A549 (cell line): ENCODE data around the gene NLRC3. TPM values are rescaled to one million over a fixed set of nuclear protein-coding genes. Genes with fewer than 3 reads are reported as not detected.

Experiments
- ATAC-seq, 2 experiments: fragments of 200-7000 bp in 1 of 2; fragments of >200 bp in 1 of 2; cut with Nextera tagmentation in 1 of 2; cut with Tn5 transposase in 1 of 2; 3 replicates each; pipeline versions ENCODE4 v1.8.0 to v1.9.1; 2018 to 2020; ENCODE audit warnings: mild to moderate bottlenecking in 1 of 2, moderate library complexity in 1 of 2
- CTCF ChIA-PET: fragments of 300-600 bp; sonication (Branson Sonifier 250); formaldehyde crosslinking; extraction: SDS; loops from one replicate; lab custom pipeline; 2021; ENCODE audit warnings: antibody characterized with exemption, inconsistent platforms; lab: Yijun Ruan, JAX
- POLR2A ChIA-PET: fragments of 350-600 bp; formaldehyde crosslinking; extraction: SDS; loops from one replicate; lab custom pipeline; 2021; ENCODE audit warnings: antibody characterized with exemption, inconsistent platforms; lab: Yijun Ruan, JAX
- DNase-seq, 2 experiments: peaks; one replicate each; pipeline versions ENCODE4 v3.0.0 to v3.0.0-alpha.2; 2011 to 2016; ENCODE audit warnings: low read depth in 1 of 2, low spot score in 1 of 2
- FAIRE-seq: peaks from 2 replicates; lab custom pipeline; 2011; peaks lifted over from hg19 to GRCh38; lab: Jason Lieb, UNC
- H3K27ac ChIP-seq, 2 experiments: fragments of >200 bp; sonication (Bioruptor Twin); formaldehyde crosslinking; 3 replicates each; pipeline ENCODE4 v1.5.1; 2016 to 2017
- H3K4me1 ChIP-seq: fragments of >200 bp; sonication (Bioruptor Twin); formaldehyde crosslinking; 3 replicates; pipeline ENCODE4 v1.6.1; 2016
- H3K4me2 ChIP-seq: fragments of >200 bp; sonication (Bioruptor Twin); formaldehyde crosslinking; 3 replicates; pipeline ENCODE4 v1.6.1; 2016
- H3K4me3 ChIP-seq: fragments of >200 bp; sonication (Bioruptor Twin); formaldehyde crosslinking; 3 replicates; pipeline ENCODE4 v1.5.1; 2016
- H3K9me3 ChIP-seq: fragments of >200 bp; sonication (Bioruptor Twin); formaldehyde crosslinking; 3 replicates; pipeline ENCODE4 v1.6.1; 2016
- BHLHE40 ChIP-seq: IDR thresholded peaks from 2 replicates; pipeline ENCODE4 v1.6.1; 2012; ENCODE audit warnings: low read depth, low read length, inconsistent platforms
- CBX2 ChIP-seq: fragments of 200-600 bp; sonication (generic); IDR thresholded peaks from 2 replicates; pipeline ENCODE4 v1.6.1; 2016; ENCODE audit warnings: low read depth, mild to moderate bottlenecking, borderline replicate concordance
- CBX8 ChIP-seq: fragments of 200-600 bp; sonication (generic); IDR thresholded peaks from 2 replicates; pipeline ENCODE4 v1.6.1; 2016
- CHD4 ChIP-seq: fragments of 200-600 bp; sonication (generic); IDR thresholded peaks from 2 replicates; pipeline ENCODE4 v1.6.1; 2016; ENCODE audit warnings: antibody characterized with exemption, mild to moderate bottlenecking, borderline replicate concordance
- EHMT2 ChIP-seq: fragments of 200-600 bp; sonication (generic); IDR thresholded peaks from 2 replicates; pipeline ENCODE4 v1.6.1; 2016; ENCODE audit warnings: antibody characterized with exemption, low read depth, mild to moderate bottlenecking, moderate library complexity
- FOSB ChIP-seq: fragments of 250-450 bp; sonication (Bioruptor Pico); IDR thresholded peaks from 2 replicates; pipeline ENCODE4 v1.5.0; 2020; ENCODE audit warnings: mild to moderate bottlenecking, moderate library complexity
- HOXA7 ChIP-seq: fragments of 250-450 bp; sonication (Bioruptor Pico); IDR thresholded peaks from 2 replicates; pipeline ENCODE4 v1.5.0; 2020; ENCODE audit warnings: mild to moderate bottlenecking, moderate library complexity
- KDM1A ChIP-seq: fragments of 200-600 bp; sonication (generic); IDR thresholded peaks from 2 replicates; pipeline ENCODE4 v1.6.1; 2016; ENCODE audit warnings: low read depth, mild to moderate bottlenecking
- MAFK ChIP-seq: fragments of 450-650 bp; IDR thresholded peaks from 2 replicates; pipeline ENCODE4 v1.6.1; 2014; ENCODE audit not compliant: partially characterized antibody
- NPAS2 ChIP-seq: fragments of 250-450 bp; sonication (Bioruptor Pico); IDR thresholded peaks from 2 replicates; pipeline ENCODE4 v1.8.0; 2022; ENCODE audit warnings: mild to moderate bottlenecking, moderate library complexity, borderline replicate concordance
- NR3C1 ChIP-seq: fragments of >200 bp; sonication (Bioruptor Twin); formaldehyde crosslinking; IDR thresholded peaks from 3 replicates; pipeline ENCODE4 v1.6.1; 2017
- PHF8 ChIP-seq: fragments of 200-600 bp; sonication (generic); IDR thresholded peaks from 2 replicates; pipeline ENCODE4 v1.6.1; 2016; ENCODE audit warnings: low read depth, mild to moderate bottlenecking, antibody characterized with exemption, moderate library complexity, borderline replicate concordance
- RARB ChIP-seq: fragments of 250-450 bp; sonication (Bioruptor Pico); IDR thresholded peaks from 2 replicates; pipeline ENCODE4 v1.8.0; 2021; ENCODE audit warnings: mild to moderate bottlenecking, moderate library complexity
- RNF2 ChIP-seq: fragments of 200-600 bp; sonication (generic); IDR thresholded peaks from 2 replicates; pipeline ENCODE4 v1.6.1; 2016; ENCODE audit warnings: low read depth, mild to moderate bottlenecking, antibody characterized with exemption, moderate library complexity, borderline replicate concordance
- TP53 ChIP-seq: fragments of 250-450 bp; sonication (Bioruptor Pico); IDR thresholded peaks from 2 replicates; pipeline ENCODE4 v1.5.0; 2021; ENCODE audit warnings: mild to moderate bottlenecking, moderate library complexity
- ZC3H11A ChIP-seq: fragments of 450-650 bp; IDR thresholded peaks from 2 replicates; pipeline ENCODE4 v1.6.1; 2014; ENCODE audit warnings: antibody characterized with exemption, mild to moderate bottlenecking
- ZSCAN20 ChIP-seq: fragments of 250-450 bp; sonication (Bioruptor Pico); IDR thresholded peaks from 2 replicates; pipeline ENCODE4 v1.8.0; 2022; ENCODE audit warnings: mild to moderate bottlenecking, moderate library complexity
- WGBS: methylation state at CpG from one replicate; pipeline ENCODE4 v1.1.6; 2017; ENCODE audit errors: missing lambda C conversion rate; 5-methylcytosine and 5-hydroxymethylcytosine counted together
- polyA plus RNA-seq, 4 experiments: library from polyadenylated mRNA; depleted of rRNA in 3 of 4; stranded (reverse); fragments of >200 nt; fragmentation: RNase III in 1 of 4; extraction: RNeasy Plus Mini Kit Qiagen cat#74134 plus additional on column Dnase treatment in 1 of 4; gene quantifications; 2 replicates in 3 of 4; 3 replicates in 1 of 4; pipeline ENCODE4 v1.2.3, GENCODE V29; 2011 to 2017
- TF ChIP-seq, protein P1 (sequence below): fragments of 450-650 bp; IDR thresholded peaks from 2 replicates; pipeline ENCODE4 v1.6.1; 2014; ENCODE audit warnings: antibody characterized with exemption

The NLRC3 gene
- polyA plus RNA-seq, 2 of the 4 experiments (the other 2 are of a cell fraction): 0.04 TPM; not detected in 1

DNA sequence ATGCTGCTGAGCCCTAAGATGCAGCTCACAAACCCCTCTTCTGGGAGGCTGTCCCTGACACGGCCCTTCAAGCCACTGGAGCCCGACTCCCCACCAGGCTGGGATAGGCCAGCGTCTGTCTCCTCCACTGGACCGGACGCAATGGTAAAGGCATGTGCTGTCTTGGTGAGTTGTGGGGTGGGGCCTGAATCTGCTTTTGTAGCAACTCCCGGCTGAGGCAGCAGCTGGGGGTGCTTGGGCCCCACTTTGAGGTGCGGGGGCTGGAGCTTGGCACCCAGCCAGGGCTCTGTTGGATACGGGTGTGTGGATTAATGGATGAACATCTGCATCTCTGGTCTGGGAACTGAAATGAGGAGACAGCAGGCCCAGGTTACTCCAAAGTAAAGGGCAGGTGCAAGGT, 3.5 kb upstream of the NLRC3 start:
- 78% methylated on average over 3 of the region's 8 CpGs for WGBS
- no peak for FAIRE-seq
- ATAC-seq: no peak
- Histone ChIP-seq H3K27ac (no peak overlapping the region), H3K4me1 (peaks cover 8% of the 10 kb centered on the region), H3K4me2 (no peak overlapping the region), H3K9me3 (no peaks in the 10 kb centered on the region), H3K4me3 (no peak overlapping the region)
- DNase-seq: no peak
- POLR2A ChIA-PET: no interaction called here
- TF ChIP-seq BHLHE40 (no peak), CBX8 (no peak)
- CTCF ChIA-PET: no interaction called here

DNA sequence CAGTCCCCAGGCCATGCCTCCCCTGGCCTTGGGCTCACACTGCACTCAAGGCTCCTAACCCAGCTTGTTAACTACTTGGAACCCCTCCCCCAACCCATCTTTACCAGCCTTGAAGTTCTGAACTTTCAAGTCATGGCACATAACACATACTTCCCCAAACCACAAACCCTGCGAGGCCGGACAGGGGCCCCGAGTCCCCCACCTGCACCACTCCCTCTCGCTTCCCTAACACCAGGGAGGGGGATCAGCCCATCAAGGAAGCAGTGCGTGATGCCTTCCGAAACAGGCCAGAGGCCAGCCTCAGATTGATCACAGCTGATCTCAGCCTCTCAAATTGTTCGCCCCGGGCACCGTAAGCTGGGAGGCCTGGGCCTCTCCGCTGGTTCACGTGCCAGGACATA, 3.0 kb upstream of the NLRC3 start:
- 94% methylated on average over 9 of the region's 11 CpGs for whole genome bisulfite sequencing
- ChIA-PET POLR2A (interaction anchor here (0.6 kb wide), 1 partner anchor 339 kb away, joined by 3 read pairs; no protein-coding TSS in a partner anchor), CTCF (no interaction called here)
- H3K4me3 ChIP-seq: no peak overlapping the region
- ATAC-seq (no peak), DNase-seq (no peak), FAIRE-seq (no peak)
- no peak overlapping the region for H3K4me2 ChIP-seq
- peaks cover 8% of the 10 kb centered on the region for H3K4me1 ChIP-seq
- TF ChIP-seq BHLHE40 (no peak), ZSCAN20 (CRISPR knock-in tag) (no peak), HOXA7 (no peak), RNF2 (no peak), EHMT2 (no peak)
- TF ChIP-seq, protein P1, sequence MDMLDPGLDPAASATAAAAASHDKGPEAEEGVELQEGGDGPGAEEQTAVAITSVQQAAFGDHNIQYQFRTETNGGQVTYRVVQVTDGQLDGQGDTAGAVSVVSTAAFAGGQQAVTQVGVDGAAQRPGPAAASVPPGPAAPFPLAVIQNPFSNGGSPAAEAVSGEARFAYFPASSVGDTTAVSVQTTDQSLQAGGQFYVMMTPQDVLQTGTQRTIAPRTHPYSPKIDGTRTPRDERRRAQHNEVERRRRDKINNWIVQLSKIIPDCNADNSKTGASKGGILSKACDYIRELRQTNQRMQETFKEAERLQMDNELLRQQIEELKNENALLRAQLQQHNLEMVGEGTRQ: no peak
- H3K9me3 ChIP-seq: no peaks in the 10 kb centered on the region
- no peak overlapping the region for H3K27ac ChIP-seq

DNA sequence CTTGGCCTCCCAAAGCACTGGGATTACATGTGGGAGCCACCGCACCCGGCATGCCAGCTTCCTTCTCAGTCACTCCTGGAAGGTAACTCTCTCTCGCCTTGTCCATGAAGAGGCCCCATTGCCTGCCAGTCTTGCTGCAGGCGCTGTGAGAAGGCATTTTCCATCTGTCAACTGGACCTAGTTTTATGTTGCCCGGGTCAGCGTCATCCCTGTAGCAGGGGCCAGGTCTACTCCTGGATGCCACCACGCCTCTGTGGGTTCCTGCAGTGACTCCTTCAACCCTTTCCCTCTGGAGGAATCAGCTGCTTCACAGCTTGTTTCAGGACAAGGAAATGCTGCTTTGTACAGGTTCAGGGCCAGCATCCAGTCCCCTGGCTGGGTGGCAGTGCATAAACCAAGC, 2.6 kb upstream of the NLRC3 start:
- Histone ChIP-seq H3K9me3 (no peaks in the 10 kb centered on the region), H3K4me2 (no peak overlapping the region), H3K4me3 (no peak overlapping the region), H3K4me1 (peaks cover 8% of the 10 kb centered on the region), H3K27ac (no peak overlapping the region)
- DNase-seq: no peak
- FAIRE-seq: no peak
- no peak; a peak in 1 of 6 replicates for ATAC-seq
- WGBS: 95% methylated on average over 7 of the region's 7 CpGs
- ChIA-PET CTCF (no interaction called here), POLR2A (interaction anchor here (0.6 kb wide), 1 partner anchor 340 kb away, joined by 3 read pairs; no protein-coding TSS in a partner anchor)
- TF ChIP-seq NPAS2 (no peak), CBX8 (no peak), ZC3H11A (no peak), RARB (CRISPR knock-in tag) (no peak), CHD4 (no peak), TP53 (CRISPR knock-in tag) (no peak), FOSB (CRISPR knock-in tag) (no peak), NR3C1 (no peak)

DNA sequence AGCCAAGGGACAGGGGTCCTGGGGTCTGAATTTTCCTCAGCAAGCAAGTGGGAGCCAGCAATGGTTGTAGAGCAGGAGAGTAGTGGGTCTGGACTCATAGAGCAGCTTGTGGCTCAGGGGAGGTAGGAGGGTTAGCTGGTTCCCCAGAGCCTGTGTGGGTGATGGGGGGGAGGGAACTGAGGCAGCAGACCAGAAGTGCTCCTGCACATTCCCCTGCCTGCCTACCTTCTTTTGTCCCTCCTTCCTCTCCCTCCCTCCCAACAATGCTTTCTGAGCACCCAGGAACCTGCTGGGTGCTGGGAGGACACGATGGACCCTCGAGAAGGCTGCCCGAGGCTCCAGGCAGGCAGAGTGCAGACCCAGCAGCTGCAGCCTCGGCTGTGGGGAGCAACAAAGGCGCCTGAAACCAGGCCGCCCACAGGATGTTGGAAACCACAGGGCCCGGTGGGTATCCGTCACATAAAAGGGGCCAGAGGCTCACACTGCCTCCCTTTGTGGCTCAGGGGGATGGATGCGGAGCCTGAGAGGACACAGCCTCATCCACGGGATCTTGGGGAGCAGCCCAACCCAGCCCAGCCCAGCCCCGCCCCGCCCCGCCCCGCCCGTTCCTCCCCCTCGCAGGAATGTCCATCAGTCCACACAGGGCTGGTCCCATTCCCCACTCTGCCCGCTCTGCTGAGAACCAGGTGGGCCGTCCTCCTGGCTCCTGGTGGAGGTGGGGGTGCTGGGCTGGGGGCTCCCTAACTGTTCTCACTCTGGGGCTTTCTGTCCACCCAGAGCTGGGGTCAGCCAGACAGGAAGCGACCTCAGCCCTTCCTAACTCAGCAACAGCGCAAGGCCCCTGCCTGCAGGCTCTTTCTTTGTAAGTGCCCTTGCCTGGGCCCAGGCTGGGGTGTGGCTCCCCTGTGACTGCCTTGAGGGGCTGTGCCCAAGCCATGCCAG, 1.7 kb upstream of the NLRC3 start:
- ATAC-seq: peak in 1 of 2 experiments; percentile 38; a peak in 3 of 6 replicates
- FAIRE-seq: no peak
- peak overlapping the region in 1 of 2 experiments; percentile 35; a peak in 2 of 6 replicates for H3K27ac ChIP-seq
- POLR2A ChIA-PET: no interaction called here
- DNase-seq: no peak
- H3K4me2 ChIP-seq: no peak overlapping the region
- H3K4me3 ChIP-seq: no peak overlapping the region
- H3K4me1 ChIP-seq: peaks cover 8% of the 10 kb centered on the region
- TF ChIP-seq MAFK (no peak), PHF8 (no peak), TP53 (CRISPR knock-in tag) (no peak), CBX2 (no peak), KDM1A (no peak)
- no peaks in the 10 kb centered on the region for H3K9me3 ChIP-seq
- CTCF ChIA-PET: no interaction called here
- WGBS: 68% methylated on average over 10 of the region's 20 CpGs
